ENCODE measurements around the gene PDE6A.
A peak's percentile ranks its signal among the peaks of the same experiment; 100 is the strongest.

The PDE6A gene

DNA sequence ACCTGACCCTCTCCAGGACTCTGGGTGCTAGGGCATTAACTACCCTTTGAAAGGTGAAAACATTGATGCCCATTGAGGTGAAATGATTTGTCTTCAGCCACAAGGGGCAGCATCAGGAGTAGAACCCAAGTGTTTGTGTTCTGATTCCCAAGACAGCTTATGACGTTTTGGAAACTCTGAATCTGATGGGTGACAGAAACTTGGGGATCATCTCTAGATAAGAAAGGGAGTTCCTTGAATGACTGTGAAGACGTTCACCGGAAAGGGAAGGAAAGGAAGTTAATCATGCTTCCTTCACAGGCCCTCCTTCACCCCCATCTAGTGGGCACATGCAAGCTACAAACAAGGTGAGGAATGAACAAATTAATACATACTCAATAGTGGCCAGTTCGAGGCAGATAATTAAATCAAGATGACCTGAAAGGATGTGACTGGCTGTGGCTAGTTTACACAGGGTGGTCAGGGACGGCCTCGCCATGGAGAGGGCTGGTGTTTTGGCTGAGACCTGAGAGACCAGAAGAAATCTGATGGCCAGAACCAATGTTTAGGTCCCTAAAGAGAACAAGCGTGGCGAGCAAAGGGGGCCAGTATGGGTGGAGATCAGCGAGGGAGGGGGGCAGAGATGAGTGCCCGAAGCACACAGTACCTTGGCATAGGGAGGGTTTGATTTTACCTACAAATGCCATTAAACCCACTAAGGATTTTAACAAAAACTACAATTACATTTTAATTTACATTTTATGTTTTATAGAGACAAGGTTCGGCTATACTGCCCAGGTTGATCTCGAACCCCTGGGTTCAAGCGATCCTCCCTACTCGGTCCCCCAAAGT lies 15.0 kb upstream of the PDE6A start:
- peak overlapping the region; percentile 84 for H3K4me2 ChIP-seq (ENCODE audit: low read length, poor library complexity, severe bottlenecking)
- WGBS = 27% methylated on average over 10 of the region's 14 CpGs

DNA sequence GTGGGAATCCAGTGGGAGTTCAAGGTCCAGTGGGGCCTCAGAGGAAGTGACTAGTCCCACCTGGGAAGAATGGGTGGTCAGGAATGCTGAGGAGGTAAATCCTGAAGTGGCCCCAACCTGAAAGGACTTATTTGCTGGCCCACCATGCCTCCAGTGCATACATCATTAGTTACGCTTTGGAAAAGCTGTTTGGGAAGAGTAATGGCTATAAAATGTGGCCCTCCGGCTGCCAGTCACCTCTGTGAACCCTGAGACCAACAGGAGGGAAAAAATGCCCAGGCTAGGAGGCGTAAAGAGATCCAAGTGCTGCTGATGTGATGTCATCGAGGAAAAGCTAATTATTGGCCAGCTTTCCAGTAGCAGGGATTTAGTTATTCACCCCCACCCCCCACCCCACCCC lies 13.3 kb upstream of the PDE6A start:
- Histone ChIP-seq H4K8ac (ENCODE audit: low read length) (no peak overlapping the region), H3K36me3 (ENCODE audit: control insufficient read depth in 1 of 2, insufficient read depth in 2 of 2, low read depth in 1 of 2, low read length in 2 of 2) (no peaks in the 10 kb centered on the region), H3K27me3 (ENCODE audit: control insufficient read depth in 1 of 2, insufficient read depth in 1 of 2, low read length in 2 of 2) (peaks cover 0 to 4% of the 10 kb centered on the region in 2 experiments), H3K4me3 (ENCODE audit: insufficient read depth in 1 of 2, low read depth in 1 of 2, low read length in 2 of 2) (no peak overlapping the region), H2AFZ (ENCODE audit: low read depth, low read length) (no peak overlapping the region), H3K79me1 (replicated peaks; ENCODE audit: low read length, poor library complexity, severe bottlenecking) (peaks cover 11% of the 10 kb centered on the region), H3K9ac (ENCODE audit: low read length) (no peak overlapping the region), H3K14ac (ENCODE audit: low read length in 2 of 2) (no peak overlapping the region), H4K91ac (ENCODE audit: low read length) (no peak overlapping the region), H2AK5ac (ENCODE audit: low read length, severe bottlenecking) (no peak overlapping the region), H3K4me2 (ENCODE audit: low read length, poor library complexity, severe bottlenecking) (no peak overlapping the region), H2BK120ac (ENCODE audit: low read depth, low read length) (no peak overlapping the region), H3K9me3 (ENCODE audit: control insufficient read depth, low read length) (no peaks in the 10 kb centered on the region), H3K4ac (ENCODE audit: low read depth in 1 of 2, low read length in 2 of 2) (no peak overlapping the region), H3K18ac (ENCODE audit: low read depth in 1 of 2, low read length in 2 of 2) (no peak overlapping the region), H2BK15ac (ENCODE audit: low read depth, poor library complexity, severe bottlenecking) (no peak overlapping the region), H2BK12ac (ENCODE audit: low read length in 2 of 2) (peak overlapping the region in 1 of 2 experiments; percentile 21), H3K23ac (ENCODE audit: low read length in 2 of 2) (no peak overlapping the region), H2BK5ac (ENCODE audit: low read depth, low read length, poor library complexity, severe bottlenecking) (no peak overlapping the region), H3K4me1 (ENCODE audit: control insufficient read depth, insufficient read depth, low read depth, low read length) (peaks cover 19% of the 10 kb centered on the region), H3K27ac (ENCODE audit: low read length, poor library complexity, severe bottlenecking) (peak overlapping the region; percentile 65)
- DNase-seq = no peak
- 90% methylated on average over 4 of the region's 4 CpGs for WGBS

More for the DNA sequence above, 15.0 kb upstream of the PDE6A start:
- Histone ChIP-seq H3K27me3 (ENCODE audit: control insufficient read depth in 1 of 2, insufficient read depth in 1 of 2, low read length in 2 of 2) (peaks cover 0 to 4% of the 10 kb centered on the region in 2 experiments), H3K79me1 (replicated peaks; ENCODE audit: low read length, poor library complexity, severe bottlenecking) (peaks cover 16% of the 10 kb centered on the region), H3K18ac (ENCODE audit: low read depth in 1 of 2, low read length in 2 of 2) (peak overlapping the region; percentile 77 to 93), H2AK5ac (ENCODE audit: low read length, severe bottlenecking) (peak overlapping the region; percentile 25), H3K9ac (ENCODE audit: low read length) (peak overlapping the region; percentile 94), H2BK12ac (ENCODE audit: low read length in 2 of 2) (peak overlapping the region in 1 of 2 experiments; percentile 91), H2AFZ (ENCODE audit: low read depth, low read length) (peak overlapping the region; percentile 69), H3K27ac (ENCODE audit: low read length, poor library complexity, severe bottlenecking) (peak overlapping the region; percentile 97), H3K4me3 (ENCODE audit: insufficient read depth in 1 of 2, low read depth in 1 of 2, low read length in 2 of 2) (peak overlapping the region in 1 of 2 experiments; percentile 89), H2BK5ac (ENCODE audit: low read depth, low read length, poor library complexity, severe bottlenecking) (peak overlapping the region; percentile 75), H3K14ac (ENCODE audit: low read length in 2 of 2) (no peak overlapping the region), H2BK15ac (ENCODE audit: low read depth, poor library complexity, severe bottlenecking) (peak overlapping the region; percentile 44), H3K23ac (ENCODE audit: low read length in 2 of 2) (no peak overlapping the region), H4K91ac (ENCODE audit: low read length) (peak overlapping the region; percentile 43), H4K8ac (ENCODE audit: low read length) (peak overlapping the region; percentile 93), H3K4me1 (ENCODE audit: control insufficient read depth, insufficient read depth, low read depth, low read length) (peaks cover 19% of the 10 kb centered on the region), H3K9me3 (ENCODE audit: control insufficient read depth, low read length) (no peaks in the 10 kb centered on the region), H3K36me3 (ENCODE audit: control insufficient read depth in 1 of 2, insufficient read depth in 2 of 2, low read depth in 1 of 2, low read length in 2 of 2) (no peaks in the 10 kb centered on the region), H3K4ac (ENCODE audit: low read depth in 1 of 2, low read length in 2 of 2) (peak overlapping the region; percentile 39 to 93), H2BK120ac (ENCODE audit: low read depth, low read length) (no peak overlapping the region)
- peak; percentile 93 for DNase-seq

- no peak overlapping the region for H2BK15ac ChIP-seq (ENCODE audit: low read depth, poor library complexity, severe bottlenecking)
- no peak overlapping the region for H2BK5ac ChIP-seq (ENCODE audit: low read depth, low read length, poor library complexity, severe bottlenecking)
- no peak overlapping the region for H3K18ac ChIP-seq (ENCODE audit: low read depth in 1 of 2, low read length in 2 of 2)
- WGBS = 80% methylated on average over 1 of the region's 5 CpGs
- no peak overlapping the region for H2AFZ ChIP-seq (ENCODE audit: low read depth, low read length)
- no peaks in the 10 kb centered on the region for H3K36me3 ChIP-seq (ENCODE audit: control insufficient read depth in 1 of 2, insufficient read depth in 2 of 2, low read depth in 1 of 2, low read length in 2 of 2)
- H2BK120ac ChIP-seq (ENCODE audit: low read depth, low read length) = no peak overlapping the region
- DNase-seq = no peak
- H3K9me3 ChIP-seq (ENCODE audit: control insufficient read depth, low read length) = no peaks in the 10 kb centered on the region
- no peak overlapping the region for H2BK12ac ChIP-seq (ENCODE audit: low read length in 2 of 2)
- H3K27me3 ChIP-seq (ENCODE audit: control insufficient read depth in 1 of 2, insufficient read depth in 1 of 2, low read length in 2 of 2) = peaks cover 0 to 4% of the 10 kb centered on the region in 2 experiments
- H3K4me3 ChIP-seq (ENCODE audit: insufficient read depth in 1 of 2, low read depth in 1 of 2, low read length in 2 of 2) = no peak overlapping the region
- peaks cover 19% of the 10 kb centered on the region for H3K4me1 ChIP-seq (ENCODE audit: control insufficient read depth, insufficient read depth, low read depth, low read length)
- no peak overlapping the region for H3K14ac ChIP-seq (ENCODE audit: low read length in 2 of 2)
- no peak overlapping the region for H3K4me2 ChIP-seq (ENCODE audit: low read length, poor library complexity, severe bottlenecking)
- H3K79me1 ChIP-seq (replicated peaks; ENCODE audit: low read length, poor library complexity, severe bottlenecking) = peaks cover 6% of the 10 kb centered on the region
- H3K4ac ChIP-seq (ENCODE audit: low read depth in 1 of 2, low read length in 2 of 2) = no peak overlapping the region
- no peak overlapping the region for H3K27ac ChIP-seq (ENCODE audit: low read length, poor library complexity, severe bottlenecking)
- H4K8ac ChIP-seq (ENCODE audit: low read length) = no peak overlapping the region
- H3K9ac ChIP-seq (ENCODE audit: low read length) = no peak overlapping the region
- no peak overlapping the region for H2AK5ac ChIP-seq (ENCODE audit: low read length, severe bottlenecking)
- H4K91ac ChIP-seq (ENCODE audit: low read length) = no peak overlapping the region
- no peak overlapping the region for H3K23ac ChIP-seq (ENCODE audit: low read length in 2 of 2)
Observed at GRCh38 chr5:149956685-149957084, 12.1 kb upstream of the PDE6A start.

GRCh38 chr5:149954798-149955197 lies 10.2 kb upstream of the PDE6A start:
- no peak overlapping the region for H3K4ac ChIP-seq (ENCODE audit: low read depth in 1 of 2, low read length in 2 of 2)
- H3K18ac ChIP-seq (ENCODE audit: low read depth in 1 of 2, low read length in 2 of 2) = no peak overlapping the region
- peaks cover 0 to 7% of the 10 kb centered on the region in 2 experiments for H3K27me3 ChIP-seq (ENCODE audit: control insufficient read depth in 1 of 2, insufficient read depth in 1 of 2, low read length in 2 of 2)
- H4K8ac ChIP-seq (ENCODE audit: low read length) = no peak overlapping the region
- H4K91ac ChIP-seq (ENCODE audit: low read length) = no peak overlapping the region
- DNase-seq = no peak
- no peak overlapping the region for H3K23ac ChIP-seq (ENCODE audit: low read length in 2 of 2)
- no peak overlapping the region for H2BK5ac ChIP-seq (ENCODE audit: low read depth, low read length, poor library complexity, severe bottlenecking)
- H2BK12ac ChIP-seq (ENCODE audit: low read length in 2 of 2) = no peak overlapping the region
- H3K79me1 ChIP-seq (replicated peaks; ENCODE audit: low read length, poor library complexity, severe bottlenecking) = no peaks in the 10 kb centered on the region
- no peak overlapping the region for H2AFZ ChIP-seq (ENCODE audit: low read depth, low read length)
- no peak overlapping the region for H2AK5ac ChIP-seq (ENCODE audit: low read length, severe bottlenecking)
- no peak overlapping the region for H2BK120ac ChIP-seq (ENCODE audit: low read depth, low read length)
- H3K27ac ChIP-seq (ENCODE audit: low read length, poor library complexity, severe bottlenecking) = no peak overlapping the region
- no peak overlapping the region for H2BK15ac ChIP-seq (ENCODE audit: low read depth, poor library complexity, severe bottlenecking)
- no peak overlapping the region for H3K4me2 ChIP-seq (ENCODE audit: low read length, poor library complexity, severe bottlenecking)
- no peaks in the 10 kb centered on the region for H3K9me3 ChIP-seq (ENCODE audit: control insufficient read depth, low read length)
- H3K36me3 ChIP-seq (ENCODE audit: control insufficient read depth in 1 of 2, insufficient read depth in 2 of 2, low read depth in 1 of 2, low read length in 2 of 2) = no peaks in the 10 kb centered on the region
- H3K4me3 ChIP-seq (ENCODE audit: insufficient read depth in 1 of 2, low read depth in 1 of 2, low read length in 2 of 2) = no peak overlapping the region
- WGBS = 89% methylated on average over 6 of the region's 6 CpGs
- H3K9ac ChIP-seq (ENCODE audit: low read length) = no peak overlapping the region
- no peak overlapping the region for H3K14ac ChIP-seq (ENCODE audit: low read length in 2 of 2)
- H3K4me1 ChIP-seq (ENCODE audit: control insufficient read depth, insufficient read depth, low read depth, low read length) = peaks cover 18% of the 10 kb centered on the region

All from mesenchymal stem cell (in vitro differentiated cells and primary cell).